SK-N-SH (cell line): ENCODE measurements around the gene PARP16. TPM values are rescaled to one million over a fixed set of nuclear protein-coding genes. Genes with fewer than 3 reads are reported as not detected.

Experiments used
- CTCF ChIA-PET: fragments of 300-600, 350-600 bp; formaldehyde crosslinking; extraction: SDS; loops from one replicate; lab custom pipeline; 2021; lab: Yijun Ruan, JAX
- POLR2A ChIA-PET: fragments of 350-600 bp; sonication (Branson Sonifier 250); formaldehyde crosslinking; extraction: SDS; loops from one replicate; lab custom pipeline; 2020; ENCODE audit warnings: antibody characterized with exemption, inconsistent platforms; lab: Yijun Ruan, JAX
- DNase-seq: peaks from one replicate; pipeline ENCODE4 v3.0.0; 2012
- H2AFZ ChIP-seq: fragments of 200-600 bp; sonication (generic); 2 replicates; pipeline ENCODE4 v1.8.1; 2016; ENCODE audit warnings: antibody characterized with exemption, mild to moderate bottlenecking, low read depth
- H3F3A ChIP-seq: fragments of 200-600 bp; sonication (generic); replicated peaks from 2 replicates; pipeline ENCODE3; 2016; ENCODE audit warnings: antibody characterized with exemption, mild to moderate bottlenecking; ENCODE audit not compliant: insufficient read depth
- H3K27ac ChIP-seq, 2 experiments: fragments of 200-500 bp in 1 of 2; fragments of 200-600 bp in 1 of 2; sonication (Bioruptor generic) in 1 of 2; sonication (generic), shearing (Covaris generic) in 1 of 2; 2 replicates each; pipeline versions ENCODE4 v1.5.1 to v1.6.1; 2014 to 2016; ENCODE audit warnings: low read depth in 2 of 2, inconsistent platforms in 1 of 2, low read length in 1 of 2, mild to moderate bottlenecking in 1 of 2, mixed read lengths in 1 of 2
- H3K27me3 ChIP-seq: fragments of 200-600 bp; sonication (generic), shearing (Covaris generic); 2 replicates; pipeline ENCODE4 v1.6.1; 2016; ENCODE audit warnings: mixed run types; ENCODE audit not compliant: insufficient read depth
- H3K36me3 ChIP-seq, 2 experiments: fragments of 200-500 bp in 1 of 2; fragments of 200-600 bp in 1 of 2; sonication (Bioruptor generic) in 1 of 2; sonication (generic) in 1 of 2; replicated peaks in 1 of 2; 2 replicates each; pipeline versions ENCODE3 to v1.5.1; 2014 to 2016; ENCODE audit warnings: low read length in 1 of 2, mild to moderate bottlenecking in 1 of 2; ENCODE audit not compliant: insufficient read depth in 2 of 2, control insufficient read depth in 1 of 2
- H3K4me1 ChIP-seq, 2 experiments: fragments of 200-500 bp in 1 of 2; fragments of 200-600 bp in 1 of 2; sonication (Bioruptor generic) in 1 of 2; sonication (generic), shearing (Covaris generic) in 1 of 2; 2 replicates each; pipeline versions ENCODE4 v1.5.1 to v1.6.1; 2014 to 2016; ENCODE audit warnings: low read depth in 1 of 2, low read length in 1 of 2, mixed run types in 1 of 2; ENCODE audit not compliant: insufficient read depth in 2 of 2, control insufficient read depth in 1 of 2
- H3K4me2 ChIP-seq: fragments of 200-600 bp; sonication (generic), shearing (Covaris generic); 2 replicates; pipeline ENCODE4 v1.6.1; 2017; ENCODE audit warnings: mixed run types
- H3K4me3 ChIP-seq, 2 experiments: fragments of 200-500 bp in 1 of 2; fragments of 200-600 bp in 1 of 2; sonication (Bioruptor generic) in 1 of 2; sonication (generic), shearing (Covaris generic) in 1 of 2; 2 replicates each; pipeline versions ENCODE4 v1.5.1 to v1.8.1; 2014 to 2016; ENCODE audit warnings: low read depth in 2 of 2, inconsistent platforms in 1 of 2, low read length in 1 of 2, mild to moderate bottlenecking in 1 of 2, mixed read lengths in 1 of 2, moderate library complexity in 1 of 2
- H3K79me2 ChIP-seq: fragments of 200-600 bp; sonication (generic); 2 replicates; pipeline ENCODE4 v1.8.1; 2017; ENCODE audit warnings: mild to moderate bottlenecking; ENCODE audit not compliant: insufficient read depth
- H3K9ac ChIP-seq: fragments of 200-600 bp; sonication (generic); 2 replicates; pipeline ENCODE4 v1.6.1; 2017; ENCODE audit warnings: mixed run types
- H3K9me2 ChIP-seq: fragments of 200-600 bp; sonication (generic); 2 replicates; pipeline ENCODE4 v1.6.1; 2017; ENCODE audit warnings: mixed run types
- H3K9me3 ChIP-seq: fragments of 200-600 bp; sonication (generic); 2 replicates; pipeline ENCODE4 v1.6.1; 2017; ENCODE audit warnings: mixed run types, mild to moderate bottlenecking, moderate library complexity
- H4K20me1 ChIP-seq: fragments of 200-600 bp; sonication (generic); 2 replicates; pipeline ENCODE4 v1.6.1; 2017; ENCODE audit warnings: mild to moderate bottlenecking, mixed run types; ENCODE audit not compliant: insufficient read depth
- ELF1 ChIP-seq: IDR thresholded peaks from 2 replicates; pipeline ENCODE4 v1.4.0; 2012
- EP300 ChIP-seq, 2 experiments: IDR thresholded peaks; 2 replicates each; pipeline versions ENCODE4 v1.4.0 to v1.6.1; 2012; ENCODE audit warnings: borderline replicate concordance in 1 of 2, low read depth in 1 of 2, low read length in 1 of 2
- FOXJ3 ChIP-seq: sonication (generic); formaldehyde crosslinking; IDR thresholded peaks from 2 replicates; pipeline ENCODE4 v1.5.1; 2020; ENCODE audit warnings: mild to moderate bottlenecking, missing genetic modification reagents
- GATA2 ChIP-seq: sonication (generic); formaldehyde crosslinking; IDR thresholded peaks from 2 replicates; pipeline ENCODE4 v1.5.0; 2020; ENCODE audit warnings: mild to moderate bottlenecking, missing genetic modification reagents
- MXI1 ChIP-seq: IDR thresholded peaks from 2 replicates; pipeline ENCODE4 v1.6.1; 2012; ENCODE audit warnings: mild to moderate bottlenecking, low read depth, low read length, improper control_type of control experiment
- RCOR1 ChIP-seq: fragments of 150-350 bp; IDR thresholded peaks from 2 replicates; pipeline ENCODE4 v1.6.1; 2017; ENCODE audit warnings: antibody characterized with exemption, low read length
- RFX5 ChIP-seq: IDR thresholded peaks from 2 replicates; pipeline ENCODE4 v1.6.1; 2012; ENCODE audit warnings: mild to moderate bottlenecking, improper control_type of control experiment, low read length
- SMC3 ChIP-seq: IDR thresholded peaks from 2 replicates; pipeline ENCODE4 v1.6.1; 2012; ENCODE audit warnings: low read depth, low read length, improper control_type of control experiment
- USF1 ChIP-seq: IDR thresholded peaks from 2 replicates; pipeline ENCODE4 v1.4.0; 2012; ENCODE audit warnings: low read depth, borderline replicate concordance
- USF2 ChIP-seq: fragments of 150-350 bp; IDR thresholded peaks from 2 replicates; pipeline ENCODE4 v1.6.1; 2017; ENCODE audit warnings: antibody characterized with exemption, low read length, low read depth, borderline replicate concordance
- WGBS: methylation state at CpG from one replicate; pipeline ENCODE4 v1.1.6; 2017; ENCODE audit warnings: low lambda C conversion rate; 5-methylcytosine and 5-hydroxymethylcytosine counted together
- polyA plus RNA-seq, 3 experiments: library from polyadenylated mRNA; depleted of rRNA; stranded (reverse); fragments of >200 nt; gene quantifications; 2 replicates each; pipeline ENCODE4 v1.2.3, GENCODE V29; 2012
- TF ChIP-seq, protein P1 (sequence below): IDR thresholded peaks from 2 replicates; pipeline ENCODE4 v1.4.0; 2012; ENCODE audit warnings: low read depth
- TF ChIP-seq, protein P2 (sequence below): IDR thresholded peaks from 2 replicates; pipeline ENCODE4 v1.4.0; 2012; ENCODE audit warnings: low read depth, borderline replicate concordance
- TF ChIP-seq, protein P3 (sequence below): IDR thresholded peaks from 2 replicates; pipeline ENCODE4; 2012

Gene PARP16
- polyA plus RNA-seq, 1 of the 3 experiments (the other 2 are of a cell fraction): 6.3 TPM

DNA sequence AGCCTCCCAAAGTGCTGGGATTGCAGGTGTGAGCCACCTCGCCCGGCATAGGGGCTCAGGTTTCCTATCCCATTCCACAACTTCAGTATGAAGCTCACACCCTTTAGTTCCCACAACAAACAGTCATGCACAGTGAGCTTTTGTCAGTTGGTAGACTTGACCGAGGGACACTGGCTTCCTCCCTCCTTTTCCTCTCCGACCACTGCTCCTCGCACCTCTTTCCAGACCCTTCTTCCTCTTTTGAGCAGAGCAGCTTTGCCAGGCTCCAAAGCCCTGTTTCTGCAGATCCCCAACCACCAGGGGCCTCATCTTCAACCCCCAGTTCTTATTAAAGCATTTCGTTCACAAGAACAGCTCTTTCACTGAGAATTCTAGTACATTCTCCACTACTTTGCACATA lies 62.7 kb downstream of the PARP16 start:
- Histone ChIP-seq H4K20me1 (no peaks in the 10 kb centered on the region), H3K4me2 (no peak overlapping the region), H3F3A (no peaks in the 10 kb centered on the region), H3K27me3 (no peaks in the 10 kb centered on the region), H3K4me3 (no peak overlapping the region), H3K79me2 (no peaks in the 10 kb centered on the region), H2AFZ (no peak overlapping the region), H3K36me3 (no peaks in the 10 kb centered on the region), H3K9me2 (no peaks in the 10 kb centered on the region), H3K9ac (no peak overlapping the region), H3K27ac (no peak overlapping the region), H3K9me3 (no peaks in the 10 kb centered on the region), H3K4me1 (no peaks in the 10 kb centered on the region)
- CTCF ChIA-PET: interaction anchor here (0.6 to 1.4 kb wide), 2 partner anchors 15 to 48 kb away, joined by 3 to 4 read pairs; no protein-coding TSS in a partner anchor
- WGBS: 83% methylated on average over 6 of the region's 6 CpGs
- DNase-seq: no peak
- POLR2A ChIA-PET: interaction anchor here (0.6 kb wide), 1 partner anchor 8 kb away, joined by 4 read pairs; no protein-coding TSS in a partner anchor
- TF ChIP-seq RCOR1: no peak
- no peak for TF ChIP-seq EP300 (IDR thresholded peaks at IDR 0.05; ENCODE audit: borderline replicate concordance in 1 of 2, low read depth in 1 of 2, low read length in 1 of 2)
- TF ChIP-seq FOXJ3 (CRISPR knock-in tag): no peak

GRCh38 chr15:65222891-65223290 lies 63.8 kb downstream of the PARP16 start:
- Histone ChIP-seq H3K27ac (no peak overlapping the region), H3K9me2 (no peaks in the 10 kb centered on the region), H4K20me1 (no peaks in the 10 kb centered on the region), H3K36me3 (no peaks in the 10 kb centered on the region), H3K27me3 (no peaks in the 10 kb centered on the region), H3K4me3 (no peak overlapping the region), H3K9ac (no peak overlapping the region), H3K79me2 (no peaks in the 10 kb centered on the region), H3K9me3 (no peaks in the 10 kb centered on the region), H3K4me2 (no peak overlapping the region)
- CTCF ChIA-PET: interaction anchor here (1.0 to 2.9 kb wide), 4 partner anchors 11 to 75 kb away, joined by 3 to 14 read pairs (median 8); partner anchors contain the start of gene CILP
- no peak for DNase-seq
- WGBS: 78% methylated on average over 3 of the region's 4 CpGs
- TF ChIP-seq FOXJ3 (CRISPR knock-in tag) (no peak), RFX5 (no peak), MXI1 (no peak), GATA2 (CRISPR knock-in tag) (no peak), USF1 (no peak)
- TF ChIP-seq, protein P1, sequence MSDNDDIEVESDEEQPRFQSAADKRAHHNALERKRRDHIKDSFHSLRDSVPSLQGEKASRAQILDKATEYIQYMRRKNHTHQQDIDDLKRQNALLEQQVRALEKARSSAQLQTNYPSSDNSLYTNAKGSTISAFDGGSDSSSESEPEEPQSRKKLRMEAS: no peak
- TF ChIP-seq, all 33 proteins: peak for 0
- Histone ChIP-seq H3F3A (no peaks in the 10 kb centered on the region), H2AFZ (no peak overlapping the region), H3K4me1 (no peaks in the 10 kb centered on the region)
- POLR2A ChIA-PET: no interaction called here

GRCh38 chr15:65221697-65222096 lies 65.0 kb downstream of the PARP16 start:
- Histone ChIP-seq H3F3A (no peaks in the 10 kb centered on the region), H3K9me2 (no peaks in the 10 kb centered on the region), H3K79me2 (no peaks in the 10 kb centered on the region), H3K36me3 (no peaks in the 10 kb centered on the region), H3K27me3 (no peaks in the 10 kb centered on the region), H3K9me3 (no peaks in the 10 kb centered on the region), H3K4me3 (no peak overlapping the region), H3K4me1 (no peaks in the 10 kb centered on the region), H4K20me1 (no peaks in the 10 kb centered on the region), H3K4me2 (no peak overlapping the region), H3K27ac (no peak overlapping the region), H2AFZ (no peak overlapping the region), H3K9ac (no peak overlapping the region)
- no peak for DNase-seq
- ChIA-PET CTCF (interaction anchor here (1.0 to 2.9 kb wide), 4 partner anchors 10 to 76 kb away, joined by 3 to 14 read pairs (median 8); partner anchors contain the start of gene CILP), POLR2A (no interaction called here)
- TF ChIP-seq USF1: no peak
- no peak for TF ChIP-seq SMC3
- no peak for TF ChIP-seq ELF1
- TF ChIP-seq, protein P2, sequence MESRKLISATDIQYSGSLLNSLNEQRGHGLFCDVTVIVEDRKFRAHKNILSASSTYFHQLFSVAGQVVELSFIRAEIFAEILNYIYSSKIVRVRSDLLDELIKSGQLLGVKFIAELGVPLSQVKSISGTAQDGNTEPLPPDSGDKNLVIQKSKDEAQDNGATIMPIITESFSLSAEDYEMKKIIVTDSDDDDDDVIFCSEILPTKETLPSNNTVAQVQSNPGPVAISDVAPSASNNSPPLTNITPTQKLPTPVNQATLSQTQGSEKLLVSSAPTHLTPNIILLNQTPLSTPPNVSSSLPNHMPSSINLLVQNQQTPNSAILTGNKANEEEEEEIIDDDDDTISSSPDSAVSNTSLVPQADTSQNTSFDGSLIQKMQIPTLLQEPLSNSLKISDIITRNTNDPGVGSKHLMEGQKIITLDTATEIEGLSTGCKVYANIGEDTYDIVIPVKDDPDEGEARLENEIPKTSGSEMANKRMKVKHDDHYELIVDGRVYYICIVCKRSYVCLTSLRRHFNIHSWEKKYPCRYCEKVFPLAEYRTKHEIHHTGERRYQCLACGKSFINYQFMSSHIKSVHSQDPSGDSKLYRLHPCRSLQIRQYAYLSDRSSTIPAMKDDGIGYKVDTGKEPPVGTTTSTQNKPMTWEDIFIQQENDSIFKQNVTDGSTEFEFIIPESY: no peak
- no peak for TF ChIP-seq USF2
- TF ChIP-seq, protein P3, sequence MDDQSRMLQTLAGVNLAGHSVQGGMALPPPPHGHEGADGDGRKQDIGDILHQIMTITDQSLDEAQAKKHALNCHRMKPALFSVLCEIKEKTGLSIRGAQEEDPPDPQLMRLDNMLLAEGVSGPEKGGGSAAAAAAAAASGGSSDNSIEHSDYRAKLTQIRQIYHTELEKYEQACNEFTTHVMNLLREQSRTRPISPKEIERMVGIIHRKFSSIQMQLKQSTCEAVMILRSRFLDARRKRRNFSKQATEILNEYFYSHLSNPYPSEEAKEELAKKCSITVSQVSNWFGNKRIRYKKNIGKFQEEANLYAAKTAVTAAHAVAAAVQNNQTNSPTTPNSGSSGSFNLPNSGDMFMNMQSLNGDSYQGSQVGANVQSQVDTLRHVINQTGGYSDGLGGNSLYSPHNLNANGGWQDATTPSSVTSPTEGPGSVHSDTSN: no peak
- TF ChIP-seq MXI1: no peak
- 86% methylated on average over 2 of the region's 2 CpGs for WGBS
